MM.1S (cell line): ENCODE measurements around the gene UBE2QL1.

Source experiments
- DNase-seq: peaks from one replicate; pipeline ENCODE4 v3.0.0-alpha.2; 2015
- H2AFZ ChIP-seq: fragments of 300-600 bp; sonication (generic); 2 replicates; pipeline ENCODE4 v1.6.0; 2016; ENCODE audit warnings: antibody characterized with exemption, low read length
- H3F3A ChIP-seq: fragments of 300-600 bp; sonication (generic); 2 replicates; pipeline ENCODE4 v1.6.1; 2016; ENCODE audit warnings: mild to moderate bottlenecking, antibody characterized with exemption, low read length, moderate library complexity, mixed read lengths; ENCODE audit not compliant: insufficient read depth
- H3K27ac ChIP-seq: fragments of 300-600 bp; sonication (generic); 2 replicates; pipeline ENCODE4 v1.5.1; 2016; ENCODE audit warnings: mild to moderate bottlenecking, low read length
- H3K27me3 ChIP-seq: fragments of 300-600 bp; sonication (generic); replicated peaks from 2 replicates; pipeline ENCODE4 v1.6.0; 2016; ENCODE audit warnings: low read length; ENCODE audit not compliant: insufficient read depth
- H3K36me3 ChIP-seq: fragments of 300-600 bp; sonication (generic); replicated peaks from 2 replicates; pipeline ENCODE4 v1.6.1; 2016; ENCODE audit warnings: mild to moderate bottlenecking, low read length, mixed read lengths; ENCODE audit not compliant: insufficient read depth
- H3K4me1 ChIP-seq: fragments of 300-600 bp; sonication (generic); 2 replicates; pipeline ENCODE4 v1.6.1; 2016; ENCODE audit warnings: low read length, mixed read lengths
- H3K4me2 ChIP-seq: fragments of 300-600 bp; sonication (generic); 2 replicates; pipeline ENCODE4 v1.6.0; 2016; ENCODE audit warnings: low read depth, low read length
- H3K4me3 ChIP-seq: fragments of 300-600 bp; sonication (generic); 2 replicates; pipeline ENCODE4 v1.5.1; 2016; ENCODE audit warnings: low read length, mixed read lengths
- H3K79me2 ChIP-seq: fragments of 300-600 bp; sonication (generic); 2 replicates; pipeline ENCODE4 v1.6.1; 2016; ENCODE audit warnings: mixed run types, low read length, mixed read lengths
- H3K9ac ChIP-seq: fragments of 300-600 bp; sonication (generic); 2 replicates; pipeline ENCODE4 v1.6.1; 2016; ENCODE audit warnings: low read length, mixed read lengths
- H3K9me2 ChIP-seq: fragments of 300-600 bp; sonication (generic); replicated peaks from 2 replicates; pipeline ENCODE4 v1.6.1; 2016; ENCODE audit warnings: mild to moderate bottlenecking, low read length, mixed read lengths; ENCODE audit not compliant: insufficient read depth
- H3K9me3 ChIP-seq: fragments of 300-600 bp; sonication (generic); replicated peaks from 2 replicates; pipeline ENCODE4 v1.6.1; 2016; ENCODE audit warnings: mild to moderate bottlenecking, low read length, mixed read lengths; ENCODE audit not compliant: insufficient read depth
- H4K20me1 ChIP-seq: fragments of 300-600 bp; sonication (generic); 2 replicates; pipeline ENCODE4 v1.6.1; 2016; ENCODE audit warnings: mild to moderate bottlenecking, low read length, moderate library complexity, mixed read lengths; ENCODE audit not compliant: insufficient read depth
- CTCF ChIP-seq: fragments of 300-600 bp; sonication (generic); IDR thresholded peaks from 2 replicates; pipeline ENCODE4 v1.5.1; 2016; ENCODE audit warnings: antibody characterized with exemption, low read length, mixed read lengths
- EZH2 ChIP-seq: fragments of 300-600 bp; sonication (generic); optimal IDR thresholded peaks from 2 replicates; pipeline ENCODE3; 2017; ENCODE audit warnings: low read depth, mild to moderate bottlenecking, antibody characterized with exemption, low read length, mixed read lengths
- EZH2phosphoT487 ChIP-seq: fragments of 300-600 bp; sonication (generic); IDR thresholded peaks from 2 replicates; pipeline ENCODE4 v1.6.1; 2018; ENCODE audit warnings: antibody characterized with exemption, low read length

Gene UBE2QL1

DNA sequence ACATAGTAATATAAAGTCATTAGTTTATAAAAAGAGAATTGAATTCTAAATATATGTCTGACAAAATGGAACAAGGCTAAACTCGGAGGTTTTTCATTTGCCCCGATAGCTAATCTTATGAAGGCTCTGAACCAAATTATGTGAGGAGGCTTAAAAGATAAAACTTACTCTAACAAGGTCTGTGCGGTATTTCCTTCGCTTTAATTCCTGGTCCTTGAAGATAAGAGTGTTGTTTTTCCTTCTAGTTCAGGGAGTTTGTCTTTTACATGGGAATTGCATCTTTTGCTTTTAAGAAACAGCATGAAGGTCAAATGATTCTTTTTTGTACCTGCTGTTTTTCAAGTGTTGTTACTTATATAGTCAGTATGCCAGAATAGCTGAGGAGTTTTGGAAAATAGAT, 68.2 kb downstream of the UBE2QL1 start:
- Histone ChIP-seq H3K4me2 (no peak overlapping the region), H3K36me3 (no peaks in the 10 kb centered on the region), H3F3A (no peaks in the 10 kb centered on the region), H2AFZ (no peak overlapping the region), H3K4me1 (no peaks in the 10 kb centered on the region), H3K9me2 (no peaks in the 10 kb centered on the region), H3K27me3 (no peaks in the 10 kb centered on the region), H3K9ac (no peak overlapping the region), H3K79me2 (no peaks in the 10 kb centered on the region), H3K27ac (no peak overlapping the region), H3K4me3 (no peak overlapping the region), H3K9me3 (no peaks in the 10 kb centered on the region), H4K20me1 (no peaks in the 10 kb centered on the region)
- TF ChIP-seq CTCF: no peak
- TF ChIP-seq EZH2: no peak
- TF ChIP-seq EZH2phosphoT487: no peak
- no peak for DNase-seq

DNA sequence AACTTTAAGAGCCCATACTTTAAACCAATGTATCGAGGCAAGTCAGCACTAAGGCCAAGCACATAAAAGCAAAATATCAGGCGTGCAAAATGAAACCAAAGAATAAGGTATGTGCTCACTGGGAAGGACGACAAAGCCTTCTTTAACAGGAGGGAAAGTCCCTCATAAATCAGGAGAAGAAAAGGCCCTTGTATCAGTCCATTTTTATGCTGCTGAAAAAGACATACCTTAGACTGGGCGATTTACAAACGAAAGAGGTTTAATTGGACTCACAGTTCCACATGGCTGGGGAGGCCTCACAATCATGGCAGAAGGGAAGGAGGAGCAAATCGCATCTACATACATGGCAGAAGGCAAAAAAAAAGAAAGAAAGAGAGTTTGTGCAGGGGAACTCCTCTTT, 68.9 kb downstream of the UBE2QL1 start:
- DNase-seq: no peak
- H3K79me2 ChIP-seq: no peaks in the 10 kb centered on the region
- no peak overlapping the region for H2AFZ ChIP-seq
- TF ChIP-seq EZH2: no peak
- no peak for TF ChIP-seq CTCF
- TF ChIP-seq EZH2phosphoT487: no peak
- H3K9me3 ChIP-seq: no peaks in the 10 kb centered on the region
- H3K4me1 ChIP-seq: no peaks in the 10 kb centered on the region
- no peaks in the 10 kb centered on the region for H3K36me3 ChIP-seq
- no peaks in the 10 kb centered on the region for H4K20me1 ChIP-seq
- H3F3A ChIP-seq: no peaks in the 10 kb centered on the region
- H3K27me3 ChIP-seq: no peaks in the 10 kb centered on the region
- H3K9me2 ChIP-seq: no peaks in the 10 kb centered on the region
- no peak overlapping the region for H3K9ac ChIP-seq
- no peak overlapping the region for H3K4me3 ChIP-seq
- no peak overlapping the region for H3K27ac ChIP-seq
- no peak overlapping the region for H3K4me2 ChIP-seq

GRCh38 chr5:6518298-6519057, 69.8 kb downstream of the UBE2QL1 start:
- TF ChIP-seq CTCF (no peak), EZH2 (no peak), EZH2phosphoT487 (no peak)
- Histone ChIP-seq H3K9me2 (no peaks in the 10 kb centered on the region), H3K27ac (no peak overlapping the region), H3K36me3 (no peaks in the 10 kb centered on the region), H2AFZ (no peak overlapping the region), H3K4me1 (no peaks in the 10 kb centered on the region), H3K4me3 (no peak overlapping the region), H3K9me3 (no peaks in the 10 kb centered on the region), H3K79me2 (no peaks in the 10 kb centered on the region), H3K9ac (no peak overlapping the region), H3K4me2 (no peak overlapping the region), H4K20me1 (no peaks in the 10 kb centered on the region), H3K27me3 (no peaks in the 10 kb centered on the region), H3F3A (no peaks in the 10 kb centered on the region)
- DNase-seq: no peak
